GM18505 (cell line): ENCODE data around the gene MYORG.
"Not testable (repeated sequence)": the region's sequence is repeated elsewhere in the genome, so short reads cannot be mapped to it uniquely, and the experiment has no call there.

ENCODE experiments used
- ATAC-seq: cut with Tn5 transposase; IDR thresholded peaks from one replicate; pipeline ENCODE4 v1.9.1; 2021; ENCODE audit not compliant: unreplicated experiment
- POLR2A ChIP-seq: IDR thresholded peaks from 4 replicates; pipeline ENCODE4 v1.6.1; 2011; ENCODE audit warnings: borderline replicate concordance; ENCODE audit not compliant: insufficient read depth, insufficient read length; ENCODE audit errors: extremely low read depth

MYORG gene

DNA sequence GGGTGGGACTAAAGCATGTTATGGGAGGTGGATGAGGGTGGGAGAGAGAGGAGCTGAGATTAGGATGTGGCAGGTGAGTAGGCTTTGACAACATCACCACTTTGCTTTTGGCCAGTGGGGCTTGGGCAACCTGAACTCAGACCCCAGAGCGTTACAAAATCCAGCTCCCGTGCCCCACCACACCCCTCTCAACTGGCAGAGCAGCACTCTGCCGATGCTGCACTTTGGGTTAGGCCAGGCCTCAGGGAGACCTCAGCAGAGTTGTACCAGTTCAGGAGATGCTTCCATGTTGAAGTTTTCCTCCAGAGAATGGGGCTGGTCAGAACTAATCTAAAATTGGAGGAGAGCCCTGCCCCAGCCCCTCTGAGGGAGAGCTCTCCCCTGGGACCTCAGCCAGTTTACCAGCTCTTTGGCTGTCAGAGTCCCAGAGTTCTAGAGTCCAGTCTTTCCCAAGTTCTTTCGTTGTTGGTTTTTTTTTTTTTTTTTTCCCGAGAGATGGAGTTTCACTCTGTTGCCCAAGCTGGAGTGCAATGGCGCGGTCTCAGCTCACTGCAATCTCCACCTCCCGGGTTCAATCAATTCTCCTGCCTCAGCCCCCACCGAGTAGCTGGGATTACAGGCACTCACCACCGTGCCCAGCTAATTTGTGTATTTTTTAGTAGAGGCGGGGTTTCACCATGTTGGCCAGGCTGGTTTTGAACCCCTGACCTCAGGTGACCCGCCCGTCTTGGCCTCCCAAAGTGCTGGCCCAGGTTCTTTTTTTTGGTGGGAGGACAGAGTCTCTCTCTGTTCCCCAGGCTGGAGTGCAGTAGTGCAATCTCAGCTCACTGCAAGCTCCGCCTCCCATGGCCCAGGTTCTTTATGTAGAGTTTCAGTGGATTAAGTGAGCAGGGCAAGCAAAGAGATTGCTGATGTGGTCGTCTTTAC is 29.6 kb downstream of the MYORG start:
- TF ChIP-seq POLR2A: no peak
- ATAC-seq: no peak

GRCh38 chr9:34343605-34344004 is 33.1 kb downstream of the MYORG start:
- no peak for ATAC-seq
- no peak for TF ChIP-seq POLR2A

DNA sequence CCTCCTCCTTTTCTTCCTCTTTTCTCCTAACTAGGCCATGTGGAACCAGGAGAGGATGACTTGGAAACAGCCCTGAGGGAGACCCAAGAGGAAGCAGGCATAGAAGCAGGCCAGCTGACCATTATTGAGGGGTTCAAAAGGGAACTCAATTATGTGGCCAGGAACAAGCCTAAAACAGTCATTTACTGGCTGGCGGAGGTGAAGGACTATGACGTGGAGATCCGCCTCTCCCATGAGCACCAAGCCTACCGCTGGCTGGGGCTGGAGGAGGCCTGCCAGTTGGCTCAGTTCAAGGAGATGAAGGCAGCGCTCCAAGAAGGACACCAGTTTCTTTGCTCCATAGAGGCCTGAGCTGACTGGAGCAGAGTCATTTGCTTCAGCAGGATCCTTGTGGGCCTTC is 33.6 kb downstream of the MYORG start:
- ATAC-seq: no peak
- no peak for TF ChIP-seq POLR2A

GRCh38 chr9:34341659-34342295 is 34.9 kb downstream of the MYORG start:
- no peak for TF ChIP-seq POLR2A
- ATAC-seq: no peak

- no peak for ATAC-seq
- TF ChIP-seq POLR2A: no peak
These were observed 37.9 kb downstream of the MYORG start for GRCh38 chr9:34338665-34339385.

GRCh38 chr9:34338079-34338478 is 38.6 kb downstream of the MYORG start:
- ATAC-seq: not testable (repeated sequence)

GRCh38 chr9:34337403-34337802 is 39.3 kb downstream of the MYORG start:
- no peak for TF ChIP-seq POLR2A
- ATAC-seq: no peak

- no peak for ATAC-seq
These were observed 41.3 kb downstream of the MYORG start for GRCh38 chr9:34335376-34335775.

DNA sequence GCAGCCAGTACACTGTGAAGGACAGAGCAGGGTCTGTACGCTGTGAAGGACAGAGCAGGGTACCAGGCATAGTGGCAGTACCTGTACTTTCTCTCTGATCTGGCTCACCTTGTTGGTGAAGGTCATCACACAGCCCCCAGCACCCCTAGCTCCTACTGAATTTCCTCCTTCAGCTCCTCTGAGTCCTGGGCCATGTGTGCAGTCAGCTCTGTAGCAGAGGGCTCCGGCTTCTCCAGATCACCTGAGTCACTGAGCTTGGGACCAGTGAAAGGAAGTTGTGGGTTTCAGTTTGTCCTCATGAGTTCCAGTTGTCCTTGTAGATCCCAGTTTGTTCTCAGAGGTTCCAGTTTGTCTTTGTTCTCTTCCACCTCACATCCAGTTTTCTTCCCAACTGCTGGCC is 41.8 kb downstream of the MYORG start:
- no peak for ATAC-seq
- TF ChIP-seq POLR2A: no peak

More at GRCh38 chr9:34335376-34335775, 41.3 kb downstream of the MYORG start:
- no peak for TF ChIP-seq POLR2A

DNA sequence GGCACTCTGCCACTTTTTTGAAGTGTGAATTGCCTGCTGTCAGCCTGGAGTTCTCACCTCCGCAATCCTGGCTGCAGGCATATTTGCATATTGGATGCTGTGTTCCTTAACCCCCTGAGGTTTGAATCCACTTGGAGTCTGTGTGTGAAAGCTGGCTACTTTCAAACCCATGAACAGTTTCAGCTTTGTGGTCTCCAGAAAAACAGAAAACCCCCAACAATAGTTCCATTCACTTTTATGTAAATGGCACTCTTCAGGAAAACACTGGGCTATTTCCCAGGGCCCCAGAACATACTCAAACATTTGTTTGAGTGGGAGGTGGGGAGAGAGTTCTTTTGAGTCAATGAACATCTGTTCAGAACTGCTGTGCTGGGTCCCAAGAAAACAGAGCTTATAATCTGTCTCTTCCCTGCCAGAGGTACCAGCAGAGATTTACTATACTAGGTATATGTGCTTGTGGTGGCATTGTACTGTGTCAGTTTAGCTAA is 42.3 kb downstream of the MYORG start:
- ATAC-seq: no peak
- TF ChIP-seq POLR2A: no peak

DNA sequence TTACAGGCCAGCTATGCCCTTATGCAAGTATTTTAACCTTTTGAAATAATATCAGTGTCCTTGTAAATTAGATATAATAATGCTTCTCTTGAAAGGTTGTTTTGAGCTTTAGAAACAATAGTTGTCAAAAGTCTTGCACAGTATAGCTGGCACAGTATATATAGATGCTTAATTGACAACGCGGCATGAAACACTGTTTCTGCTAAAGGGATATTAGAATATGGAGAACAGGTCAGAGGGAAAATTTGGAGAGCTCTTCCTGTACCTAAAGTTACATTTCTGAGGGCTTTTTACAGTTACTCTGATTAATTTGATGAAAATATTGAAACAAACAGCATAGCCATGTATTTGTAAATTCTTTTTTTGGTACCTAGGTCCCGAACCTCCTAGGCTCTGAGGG is 42.9 kb downstream of the MYORG start:
- ATAC-seq: no peak
- TF ChIP-seq POLR2A: no peak

GRCh38 chr9:34332076-34332964 is 44.4 kb downstream of the MYORG start:
- no peak for TF ChIP-seq POLR2A
- no peak for ATAC-seq
